ENCODE results near the gene EPS8L2. TPM values are rescaled to one million over a fixed set of nuclear protein-coding genes. Genes with fewer than 3 reads are reported as not detected.

Gene EPS8L2
- 100 to 1,000 TPM; 176 to 335 (median 253) TPM for total RNA-seq
- long read RNA-seq, donor 1, transcript EPS8L2-231 (21 exons, 3,188 nt), result minor isoform, 8 of 178 reads
- long read RNA-seq, donor 1, transcript EPS8L2-201 (21 exons, 3,148 nt), result major isoform, 43 of 178 reads
- long read RNA-seq, donor 1, partial matches to known transcripts, result 40 of 178 reads
- long read RNA-seq, donor 1, other reads (novel, unspliced or antisense), result 77 of 178 reads
- long read RNA-seq, donor 2, transcript EPS8L2-201 (21 exons, 3,148 nt), result major isoform, 18 of 58 reads
- long read RNA-seq, donor 2, partial matches to known transcripts, result 13 of 58 reads
- long read RNA-seq, donor 2, other reads (novel, unspliced or antisense), result 22 of 58 reads

DNA sequence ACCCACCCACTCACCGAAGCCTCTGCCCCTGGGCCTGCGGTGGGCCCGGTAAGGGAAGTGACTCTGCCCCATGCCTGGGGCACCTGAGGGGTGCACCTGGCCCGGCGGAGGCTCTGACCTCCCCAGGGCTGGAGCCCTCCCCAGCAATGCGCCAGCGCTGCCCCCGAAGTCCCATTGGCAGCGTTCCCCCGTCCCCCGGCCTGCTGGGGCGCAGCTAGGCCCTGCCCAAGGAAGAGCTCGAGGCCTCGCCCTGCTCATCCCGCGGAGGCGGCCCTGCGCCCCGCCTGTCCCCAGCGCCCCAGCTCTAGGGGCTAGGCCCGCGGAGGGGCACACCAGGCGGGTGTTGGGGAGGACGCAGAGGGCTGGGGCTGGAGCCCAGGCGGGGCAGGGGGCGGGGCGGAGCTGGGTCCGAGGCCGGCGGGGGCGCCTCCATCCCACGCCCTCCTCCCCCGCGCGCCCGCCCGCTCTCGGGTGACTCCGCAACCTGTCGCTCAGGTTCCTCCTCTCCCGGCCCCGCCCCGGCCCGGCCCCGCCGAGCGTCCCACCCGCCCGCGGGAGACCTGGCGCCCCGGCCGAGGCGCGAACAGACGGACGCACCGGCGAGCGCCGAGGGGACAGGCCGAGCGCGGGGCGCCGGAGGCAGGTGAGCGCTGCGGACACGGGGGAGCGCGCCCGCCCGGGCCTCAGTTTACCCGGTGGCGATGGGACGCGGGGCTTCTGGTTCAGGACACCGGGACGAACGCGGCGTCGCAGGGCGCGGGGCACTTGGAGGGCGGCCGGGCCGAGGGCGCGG, at the start of gene EPS8L2:
Gene EPS8L2 (plus strand): TSS at position 586 of the 793 bp plus-strand sequence. CDS start 3,177 bp downstream, outside the sequence.
- Histone ChIP-seq H3K36me3 (ENCODE audit: low read depth) (no peaks in the 10 kb centered on the region), H3K4me3 (peak within 1 kb of the TSS; percentile 47), H3K4me1 (ENCODE audit: low read depth) (peaks cover 60% of the 10 kb centered on the region), H3K9me3 (no peaks in the 10 kb centered on the region)
- no peak for TF ChIP-seq CTCF (IDR thresholded peaks at IDR 0.05)
- ATAC-seq (peak; percentile 68), DNase-seq (peak; percentile 87 to 91 (median 89))
- intact Hi-C loops (cut with DNase I, micrococcal nuclease), result no loop called here

- no peak overlapping the region for H3K4me3 ChIP-seq
- ATAC-seq (no peak), DNase-seq (no peak)
- H3K9me3 ChIP-seq, result no peaks in the 10 kb centered on the region
- intact Hi-C loops (cut with DNase I, micrococcal nuclease), result no loop called here
- H3K36me3 ChIP-seq (ENCODE audit: low read depth), result no peaks in the 10 kb centered on the region
- no peak for TF ChIP-seq CTCF (IDR thresholded peaks at IDR 0.05)
- peaks cover 5% of the 10 kb centered on the region for H3K4me1 ChIP-seq (ENCODE audit: low read depth)
Observed at GRCh38 chr11:656426-656825, 49.6 kb upstream of the EPS8L2 start.

GRCh38 chr11:656866-657265, 49.2 kb upstream of the EPS8L2 start:
- H3K4me3 ChIP-seq, result no peak overlapping the region
- no peak for TF ChIP-seq CTCF (IDR thresholded peaks at IDR 0.05)
- no peak for ATAC-seq
- no peaks in the 10 kb centered on the region for H3K36me3 ChIP-seq (ENCODE audit: low read depth)
- H3K9me3 ChIP-seq, result no peaks in the 10 kb centered on the region
- peaks cover 5% of the 10 kb centered on the region for H3K4me1 ChIP-seq (ENCODE audit: low read depth)
- no peak for DNase-seq
- intact Hi-C loops (cut with DNase I, micrococcal nuclease), result no loop called here

DNA sequence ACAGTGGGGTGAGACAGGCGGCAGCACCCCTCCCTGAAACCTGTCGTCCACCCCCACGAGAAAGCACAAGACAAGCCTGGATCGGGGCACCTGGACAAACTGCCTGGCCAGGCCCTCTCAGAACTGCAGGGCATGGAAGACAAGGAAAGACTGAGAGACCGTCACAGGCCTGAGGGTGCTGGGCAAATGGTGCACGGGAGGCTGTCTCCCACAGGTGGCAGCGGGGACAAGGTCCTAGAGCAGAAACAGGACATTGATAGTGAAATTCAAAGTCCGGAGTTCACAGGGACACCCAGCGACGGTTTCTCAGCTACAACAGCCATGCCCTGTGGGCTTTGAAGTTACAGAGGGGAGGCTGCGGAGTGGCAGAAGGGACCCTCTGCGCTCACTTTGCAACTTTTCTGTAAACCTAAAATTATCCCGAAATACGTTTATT, 48.3 kb upstream of the EPS8L2 start:
- H3K36me3 ChIP-seq (ENCODE audit: low read depth), result no peaks in the 10 kb centered on the region
- ATAC-seq, result peak; percentile 66
- peak in 1 of 3 donors; percentile 24 for DNase-seq
- H3K9me3 ChIP-seq, result no peaks in the 10 kb centered on the region
- TF ChIP-seq CTCF (IDR thresholded peaks at IDR 0.05), result no peak
- peaks cover 5% of the 10 kb centered on the region for H3K4me1 ChIP-seq (ENCODE audit: low read depth)
- intact Hi-C loops (cut with DNase I, micrococcal nuclease), result no loop called here
- no peak overlapping the region for H3K4me3 ChIP-seq

DNA sequence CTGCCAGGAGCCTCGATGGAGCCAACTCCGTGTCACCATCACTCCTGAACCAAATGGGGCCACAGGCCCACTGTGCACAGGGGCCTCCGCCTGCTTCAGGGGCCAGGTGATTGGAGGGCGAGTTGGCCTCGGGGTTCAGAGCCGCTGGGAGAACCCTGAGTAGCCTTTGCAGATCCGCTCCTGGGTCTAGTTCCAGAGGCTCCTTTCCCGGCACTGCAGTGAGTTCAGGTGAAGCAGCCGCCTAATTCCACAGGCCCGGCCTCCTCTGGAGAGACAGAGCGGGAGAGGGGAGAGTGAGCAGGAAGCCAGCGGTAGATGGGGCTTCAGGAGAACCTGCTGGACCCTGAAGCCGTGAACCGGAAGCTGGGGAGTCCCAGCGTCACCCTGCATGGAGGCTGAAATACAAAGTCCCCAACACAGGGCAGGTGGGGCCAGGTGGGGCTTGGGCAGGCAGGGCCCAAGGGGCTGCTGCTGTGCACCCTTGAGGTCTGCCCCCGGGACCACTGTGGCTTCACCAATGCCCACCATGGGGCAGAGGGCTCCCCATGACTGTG, 46.4 kb upstream of the EPS8L2 start:
- TF ChIP-seq CTCF (IDR thresholded peaks at IDR 0.05), result no peak
- no peak for DNase-seq
- ATAC-seq, result no peak
- no peak overlapping the region for H3K4me3 ChIP-seq
- H3K9me3 ChIP-seq, result no peaks in the 10 kb centered on the region
- H3K36me3 ChIP-seq (ENCODE audit: low read depth), result no peaks in the 10 kb centered on the region
- H3K4me1 ChIP-seq (ENCODE audit: low read depth), result peaks cover 5% of the 10 kb centered on the region
- intact Hi-C loops (cut with DNase I, micrococcal nuclease), result loop anchor here (5.0 to 10.0 kb wide), 2 partner anchors 65 to 68 kb away; no protein-coding TSS in a partner anchor
